ENCODE results near the gene CYP4F2.
"Not testable (repeated sequence)": the region's sequence is repeated elsewhere in the genome, so short reads cannot be mapped to it uniquely, and the experiment has no call there.

Gene CYP4F2

GRCh38 chr19:15892012-15892411, 5.9 kb downstream of the CYP4F2 start:
- Histone ChIP-seq H4K20me1 (ENCODE audit: insufficient read depth) (no peaks in the 10 kb centered on the region), H3K27ac (no peak overlapping the region), H3K36me3 (ENCODE audit: insufficient read depth) (no peaks in the 10 kb centered on the region), H3K9ac (no peak overlapping the region), H3K4me3 (IDR thresholded peaks at IDR 0.05; ENCODE audit: insufficient read depth, low read depth, low read length) (no peak overlapping the region), H2AFZ (ENCODE audit: low read depth) (no peak overlapping the region), H3K27me3 (ENCODE audit: insufficient read depth, low read depth) (no peaks in the 10 kb centered on the region), H3K4me2 (no peak overlapping the region), H3K79me2 (ENCODE audit: insufficient read depth, low read depth) (no peaks in the 10 kb centered on the region), H3K4me1 (ENCODE audit: low read depth, poor library complexity, severe bottlenecking) (no peaks in the 10 kb centered on the region)
- TF ChIP-seq CTCF (conservative IDR thresholded peaks at IDR 0.05; ENCODE audit: low read depth, low read length) = no peak

- Histone ChIP-seq H3K9ac (no peak overlapping the region), H3K36me3 (ENCODE audit: insufficient read depth) (no peaks in the 10 kb centered on the region), H3K27ac (no peak overlapping the region), H3K4me3 (IDR thresholded peaks at IDR 0.05; ENCODE audit: insufficient read depth, low read depth, low read length) (no peak overlapping the region), H2AFZ (ENCODE audit: low read depth) (no peak overlapping the region), H3K79me2 (ENCODE audit: insufficient read depth, low read depth) (no peaks in the 10 kb centered on the region), H3K4me1 (ENCODE audit: low read depth, poor library complexity, severe bottlenecking) (no peaks in the 10 kb centered on the region), H3K4me2 (no peak overlapping the region), H3K27me3 (ENCODE audit: insufficient read depth, low read depth) (no peaks in the 10 kb centered on the region), H4K20me1 (ENCODE audit: insufficient read depth) (no peaks in the 10 kb centered on the region)
- no peak for TF ChIP-seq CTCF (conservative IDR thresholded peaks at IDR 0.05; ENCODE audit: low read depth, low read length)
These were observed 6.4 kb downstream of the CYP4F2 start for GRCh38 chr19:15891434-15891833.

GRCh38 chr19:15889339-15889738, 8.5 kb downstream of the CYP4F2 start:
- not testable (repeated sequence) for H3K27ac ChIP-seq; H4K20me1 ChIP-seq (ENCODE audit: insufficient read depth); H3K36me3 ChIP-seq (ENCODE audit: insufficient read depth); H3K4me3 ChIP-seq (IDR thresholded peaks at IDR 0.05; ENCODE audit: insufficient read depth, low read depth, low read length); H3K4me1 ChIP-seq (ENCODE audit: low read depth, poor library complexity, severe bottlenecking); H3K4me2 ChIP-seq; H3K9ac ChIP-seq; H2AFZ ChIP-seq (ENCODE audit: low read depth); H3K79me2 ChIP-seq (ENCODE audit: insufficient read depth, low read depth); H3K27me3 ChIP-seq (ENCODE audit: insufficient read depth, low read depth)

GRCh38 chr19:15885919-15886318, 12.0 kb downstream of the CYP4F2 start:
- Histone ChIP-seq H3K4me1 (ENCODE audit: low read depth, poor library complexity, severe bottlenecking) (no peaks in the 10 kb centered on the region), H4K20me1 (ENCODE audit: insufficient read depth) (no peaks in the 10 kb centered on the region), H3K27ac (no peak overlapping the region), H3K27me3 (ENCODE audit: insufficient read depth, low read depth) (peaks cover 6% of the 10 kb centered on the region; the same call in 1 of the 2 replicates), H3K4me2 (no peak overlapping the region), H3K4me3 (IDR thresholded peaks at IDR 0.05; ENCODE audit: insufficient read depth, low read depth, low read length) (no peak overlapping the region), H3K79me2 (ENCODE audit: insufficient read depth, low read depth) (no peaks in the 10 kb centered on the region), H2AFZ (ENCODE audit: low read depth) (no peak overlapping the region), H3K36me3 (ENCODE audit: insufficient read depth) (no peaks in the 10 kb centered on the region), H3K9ac (no peak overlapping the region)
- no peak for TF ChIP-seq CTCF (conservative IDR thresholded peaks at IDR 0.05; ENCODE audit: low read depth, low read length)

GRCh38 chr19:15885167-15885566, 12.7 kb downstream of the CYP4F2 start:
- no peak overlapping the region for H2AFZ ChIP-seq (ENCODE audit: low read depth)
- no peaks in the 10 kb centered on the region for H3K36me3 ChIP-seq (ENCODE audit: insufficient read depth)
- H4K20me1 ChIP-seq (ENCODE audit: insufficient read depth) = no peaks in the 10 kb centered on the region
- no peak for TF ChIP-seq CTCF (conservative IDR thresholded peaks at IDR 0.05; ENCODE audit: low read depth, low read length)
- no peak overlapping the region for H3K4me3 ChIP-seq (IDR thresholded peaks at IDR 0.05; ENCODE audit: insufficient read depth, low read depth, low read length)
- no peaks in the 10 kb centered on the region for H3K4me1 ChIP-seq (ENCODE audit: low read depth, poor library complexity, severe bottlenecking)
- H3K4me2 ChIP-seq = no peak overlapping the region
- H3K79me2 ChIP-seq (ENCODE audit: insufficient read depth, low read depth) = no peaks in the 10 kb centered on the region
- no peak overlapping the region for H3K27ac ChIP-seq
- no peak overlapping the region for H3K9ac ChIP-seq
- H3K27me3 ChIP-seq (ENCODE audit: insufficient read depth, low read depth) = peaks cover 6% of the 10 kb centered on the region; the same call in 1 of the 2 replicates

GRCh38 chr19:15883329-15883728, 14.5 kb downstream of the CYP4F2 start:
- not testable (repeated sequence) for H3K4me3 ChIP-seq (IDR thresholded peaks at IDR 0.05; ENCODE audit: insufficient read depth, low read depth, low read length); H2AFZ ChIP-seq (ENCODE audit: low read depth); H3K4me1 ChIP-seq (ENCODE audit: low read depth, poor library complexity, severe bottlenecking); H4K20me1 ChIP-seq (ENCODE audit: insufficient read depth); H3K36me3 ChIP-seq (ENCODE audit: insufficient read depth); H3K9ac ChIP-seq; H3K27me3 ChIP-seq (ENCODE audit: insufficient read depth, low read depth); H3K79me2 ChIP-seq (ENCODE audit: insufficient read depth, low read depth); H3K27ac ChIP-seq; H3K4me2 ChIP-seq
